Gastrocnemius medialis (tissue), 4 donors: ENCODE data around the gene ESR1. TPM values are rescaled to one million over a fixed set of nuclear protein-coding genes. Genes with fewer than 3 reads are reported as not detected.

Experiments used
- ATAC-seq, 2 donors: fragments of 150-250 bp; one replicate each; pipeline ENCODE4 v1.9.1; 2016
- DNase-seq, 2 donors: peaks; one replicate each; pipeline ENCODE4 v3.0.0-alpha.2; 2019
- H3K27ac ChIP-seq, 4 donors: fragments of 200-600 bp; sonication (generic); 1 replicate in 1 of 4; 2 replicates in 3 of 4; pipeline ENCODE4 v1.5.1; 2016 to 2018; ENCODE audit warnings: mild to moderate bottlenecking in 2 of 4, moderate library complexity in 1 of 4
- H3K27me3 ChIP-seq, 3 donors: fragments of 200-600 bp; sonication (generic) in 2 of 3; 1 replicate in 1 of 3; 2 replicates in 2 of 3; pipeline versions ENCODE4 v1.5.1 to v1.6.0; 2016 to 2019; ENCODE audit warnings: mild to moderate bottlenecking in 1 of 3, moderate library complexity in 1 of 3
- H3K36me3 ChIP-seq, 2 donors: fragments of 200-600 bp; sonication (generic) in 1 of 2; one replicate each; pipeline ENCODE4 v1.5.1; 2017 to 2018
- H3K4me1 ChIP-seq, 2 donors: fragments of 200-600 bp; sonication (generic) in 1 of 2; one replicate each; pipeline ENCODE4 v1.5.1; 2016 to 2017; ENCODE audit warnings: mild to moderate bottlenecking in 2 of 2
- H3K4me3 ChIP-seq, 4 donors: fragments of 200-600 bp; sonication (generic) in 3 of 4; 1 replicate in 1 of 4; 2 replicates in 3 of 4; pipeline ENCODE4 v1.5.1; 2016 to 2019; ENCODE audit warnings: mild to moderate bottlenecking in 2 of 4
- H3K9me3 ChIP-seq, 3 donors: fragments of 200-600 bp; sonication (generic) in 2 of 3; 1 replicate in 1 of 3; 2 replicates in 2 of 3; pipeline ENCODE4 v1.5.1; 2016 to 2019
- CTCF ChIP-seq, 5 experiments: fragments of 450-650 bp in 3 of 5; fragments of 200-600 bp in 2 of 5; sonication (generic) in 2 of 5; IDR thresholded peaks in 4 of 5; conservative IDR thresholded peaks in 1 of 5; 1 replicate in 4 of 5; 2 replicates in 1 of 5; pipeline ENCODE4 v1.5.1; 2016 to 2019; ENCODE audit warnings: antibody characterized with exemption in 5 of 5, mild to moderate bottlenecking in 3 of 5, moderate library complexity in 3 of 5
- POLR2A ChIP-seq, 2 donors: fragments of 450-650 bp; IDR thresholded peaks; one replicate each; pipeline ENCODE4 v1.6.1; 2017; ENCODE audit warnings: antibody characterized with exemption in 2 of 2, mild to moderate bottlenecking in 2 of 2, moderate library complexity in 2 of 2
- in situ Hi-C, 4 donors: fragments of 200-750 bp; cut with MboI; loops; one replicate each; pipeline versions ENCODE4 v1.15.0 to v1.8.0; 2017; ENCODE audit warnings: low sequenced_read_pairs in 4 of 4
- intact Hi-C: fragments of 100-400 bp; cut with DNase I; formaldehyde crosslinking; loops from one replicate; pipeline ENCODE4 v1.15.1; 2023; ENCODE audit warnings: low total_unique reads
- total RNA-seq, 4 donors: library from RNA; depleted of rRNA; stranded (reverse); fragments of >200 nt; gene quantifications; one replicate each; pipeline versions ENCODE4 v1.1.0 to v1.2.3, GENCODE V29; 2016

The ESR1 gene
- total RNA-seq, 4 donors from 2014 or later, result 0.61 to 1.1 (median 1.1) TPM

GRCh38 chr6:152096863-152097496 is 289.5 kb downstream of the ESR1 start:
- DNase-seq (no peak), ATAC-seq (peak; percentile 48 to 52)
- Histone ChIP-seq H3K27ac (peak overlapping the region; percentile 36 to 76 (median 76)), H3K4me3 (no peak overlapping the region), H3K9me3 (no peaks in the 10 kb centered on the region), H3K27me3 (no peaks in the 10 kb centered on the region), H3K36me3 (no peaks in the 10 kb centered on the region), H3K4me1 (peaks cover 32 to 49% of the 10 kb centered on the region in 2 donors)
- in situ Hi-C loops (no loop called here), intact Hi-C loops (no loop called here)
- TF ChIP-seq POLR2A (IDR thresholded peaks at IDR 0.05) (no peak), CTCF (IDR thresholded peaks at IDR 0.05 in 4 of 5, conservative IDR thresholded peaks at IDR 0.05 in 1 of 5) (no peak)

DNA sequence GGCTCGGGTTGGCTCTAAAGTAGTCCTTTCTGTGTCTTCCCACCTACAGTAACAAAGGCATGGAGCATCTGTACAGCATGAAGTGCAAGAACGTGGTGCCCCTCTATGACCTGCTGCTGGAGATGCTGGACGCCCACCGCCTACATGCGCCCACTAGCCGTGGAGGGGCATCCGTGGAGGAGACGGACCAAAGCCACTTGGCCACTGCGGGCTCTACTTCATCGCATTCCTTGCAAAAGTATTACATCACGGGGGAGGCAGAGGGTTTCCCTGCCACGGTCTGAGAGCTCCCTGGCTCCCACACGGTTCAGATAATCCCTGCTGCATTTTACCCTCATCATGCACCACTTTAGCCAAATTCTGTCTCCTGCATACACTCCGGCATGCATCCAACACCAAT is 291.2 kb downstream of the ESR1 start:
- Histone ChIP-seq H3K27me3 (no peaks in the 10 kb centered on the region), H3K4me3 (no peak overlapping the region), H3K27ac (peak overlapping the region in 2 of 4 donors; percentile 70 to 83), H3K9me3 (no peaks in the 10 kb centered on the region), H3K4me1 (peaks cover 32 to 49% of the 10 kb centered on the region in 2 donors), H3K36me3 (no peaks in the 10 kb centered on the region)
- intact Hi-C loops (no loop called here), in situ Hi-C loops (no loop called here)
- TF ChIP-seq CTCF (IDR thresholded peaks at IDR 0.05 in 4 of 5, conservative IDR thresholded peaks at IDR 0.05 in 1 of 5) (no peak), POLR2A (IDR thresholded peaks at IDR 0.05) (no peak)
- ATAC-seq (no peak), DNase-seq (no peak)

- no peaks in the 10 kb centered on the region for H3K9me3 ChIP-seq
- no peak for DNase-seq
- TF ChIP-seq CTCF (IDR thresholded peaks at IDR 0.05 in 4 of 5, conservative IDR thresholded peaks at IDR 0.05 in 1 of 5) (no peak), POLR2A (IDR thresholded peaks at IDR 0.05) (no peak)
- in situ Hi-C loops, result no loop called here
- intact Hi-C loops, result no loop called here
- no peaks in the 10 kb centered on the region for H3K27me3 ChIP-seq
- H3K4me3 ChIP-seq, result peak overlapping the region in 1 of 4 donors; percentile 10
- H3K27ac ChIP-seq, result peak overlapping the region; percentile 70 to 83 (median 76)
- ATAC-seq, result peak; percentile 50 to 57
- peaks cover 32 to 49% of the 10 kb centered on the region in 2 donors for H3K4me1 ChIP-seq
- H3K36me3 ChIP-seq, result no peaks in the 10 kb centered on the region
These were observed 292.1 kb downstream of the ESR1 start for GRCh38 chr6:152099446-152100182.

GRCh38 chr6:152100183-152100618 is 292.7 kb downstream of the ESR1 start:
- intact Hi-C loops, result no loop called here
- in situ Hi-C loops, result no loop called here
- H3K27ac ChIP-seq, result peak overlapping the region; percentile 70 to 83 (median 76)

More at GRCh38 chr6:152100183-152100618, 292.7 kb downstream of the ESR1 start:
- TF ChIP-seq CTCF (IDR thresholded peaks at IDR 0.05 in 4 of 5, conservative IDR thresholded peaks at IDR 0.05 in 1 of 5) (no peak), POLR2A (IDR thresholded peaks at IDR 0.05) (no peak)
- no peaks in the 10 kb centered on the region for H3K27me3 ChIP-seq
- peaks cover 28 to 43% of the 10 kb centered on the region in 2 donors for H3K4me1 ChIP-seq
- ATAC-seq (peak; percentile 48 to 68), DNase-seq (peak; percentile 48 to 74)
- peak overlapping the region in 1 of 4 donors; percentile 10 for H3K4me3 ChIP-seq
- H3K9me3 ChIP-seq, result no peaks in the 10 kb centered on the region
- no peaks in the 10 kb centered on the region for H3K36me3 ChIP-seq
